Measurements from ENCODE around the gene FRMD3.

The FRMD3 gene

GRCh38 chr9:83526211-83526610, 12.0 kb downstream of the FRMD3 start:
- TF ChIP-seq YY1 (IDR thresholded peaks at IDR 0.05; ENCODE audit: low read depth) = no peak
- TF ChIP-seq MAX (IDR thresholded peaks at IDR 0.05) = no peak
- no peak for TF ChIP-seq TAF1 (IDR thresholded peaks at IDR 0.05; ENCODE audit: low read depth)
- TF ChIP-seq FOXM1 (IDR thresholded peaks at IDR 0.05; ENCODE audit: borderline replicate concordance, low read depth) = no peak
- no peak for TF ChIP-seq CREB1 (IDR thresholded peaks at IDR 0.05; ENCODE audit: low read depth)
- TF ChIP-seq TEAD4 (IDR thresholded peaks at IDR 0.05) = no peak
- TF ChIP-seq ZBTB7A (IDR thresholded peaks at IDR 0.05; ENCODE audit: low read depth) = no peak
- no peak for TF ChIP-seq USF1 (IDR thresholded peaks at IDR 0.05)
- TF ChIP-seq REST (IDR thresholded peaks at IDR 0.05; ENCODE audit: low read depth) = no peak
- no peak for TF ChIP-seq EGR1 (IDR thresholded peaks at IDR 0.05)
- no peak for TF ChIP-seq RAD21 (IDR thresholded peaks at IDR 0.05; ENCODE audit: low read depth)
- no peak for TF ChIP-seq TCF12 (IDR thresholded peaks at IDR 0.05; ENCODE audit: low read depth)
- no peak for TF ChIP-seq NFIC (IDR thresholded peaks at IDR 0.05)
- TF ChIP-seq EP300 (IDR thresholded peaks at IDR 0.05; ENCODE audit: borderline replicate concordance) = no peak
- no peak for TF ChIP-seq CEBPB (IDR thresholded peaks at IDR 0.05)

GRCh38 chr9:83523684-83524083, 14.5 kb downstream of the FRMD3 start:
- TF ChIP-seq CREB1 (IDR thresholded peaks at IDR 0.05; ENCODE audit: low read depth) = no peak

GRCh38 chr9:83521411-83521810, 16.8 kb downstream of the FRMD3 start:
- TF ChIP-seq NFIC (IDR thresholded peaks at IDR 0.05) = peak; percentile 84
- TF ChIP-seq CEBPB (IDR thresholded peaks at IDR 0.05) = peak; percentile 67
- TF ChIP-seq RAD21 (IDR thresholded peaks at IDR 0.05; ENCODE audit: low read depth) = no peak
- TF ChIP-seq TCF12 (IDR thresholded peaks at IDR 0.05; ENCODE audit: low read depth) = peak; percentile 84
- TF ChIP-seq TAF1 (IDR thresholded peaks at IDR 0.05; ENCODE audit: low read depth) = no peak
- TF ChIP-seq YY1 (IDR thresholded peaks at IDR 0.05; ENCODE audit: low read depth) = 0 out of 2 replicates have a peak, but pooled peaks have one; percentile 39
- TF ChIP-seq EP300 (IDR thresholded peaks at IDR 0.05; ENCODE audit: borderline replicate concordance) = peak; percentile 90
- no peak for TF ChIP-seq CREB1 (IDR thresholded peaks at IDR 0.05; ENCODE audit: low read depth)
- TF ChIP-seq ZBTB7A (IDR thresholded peaks at IDR 0.05; ENCODE audit: low read depth) = no peak
- TF ChIP-seq FOXM1 (IDR thresholded peaks at IDR 0.05; ENCODE audit: borderline replicate concordance, low read depth) = peak; percentile 90

- no peak for TF ChIP-seq CEBPB (IDR thresholded peaks at IDR 0.05)
- TF ChIP-seq TAF1 (IDR thresholded peaks at IDR 0.05; ENCODE audit: low read depth) = no peak
- no peak for TF ChIP-seq YY1 (IDR thresholded peaks at IDR 0.05; ENCODE audit: low read depth)
- no peak for TF ChIP-seq MAX (IDR thresholded peaks at IDR 0.05)
- no peak for TF ChIP-seq TEAD4 (IDR thresholded peaks at IDR 0.05)
These were observed 17.2 kb downstream of the FRMD3 start for GRCh38 chr9:83521011-83521410.

- TF ChIP-seq TCF12 (IDR thresholded peaks at IDR 0.05; ENCODE audit: low read depth) (no peak), EGR1 (IDR thresholded peaks at IDR 0.05) (no peak)
These were observed 17.9 kb downstream of the FRMD3 start for GRCh38 chr9:83520292-83520691.

GRCh38 chr9:83514767-83515166, 23.4 kb downstream of the FRMD3 start:
- TF ChIP-seq TCF12 (IDR thresholded peaks at IDR 0.05; ENCODE audit: low read depth) (no peak), ZBTB7A (IDR thresholded peaks at IDR 0.05; ENCODE audit: low read depth) (no peak), FOXM1 (IDR thresholded peaks at IDR 0.05; ENCODE audit: borderline replicate concordance, low read depth) (no peak), CREB1 (IDR thresholded peaks at IDR 0.05; ENCODE audit: low read depth) (no peak), USF1 (IDR thresholded peaks at IDR 0.05) (no peak), EP300 (IDR thresholded peaks at IDR 0.05; ENCODE audit: borderline replicate concordance) (no peak), NFIC (IDR thresholded peaks at IDR 0.05) (no peak), RAD21 (IDR thresholded peaks at IDR 0.05; ENCODE audit: low read depth) (no peak), YY1 (IDR thresholded peaks at IDR 0.05; ENCODE audit: low read depth) (no peak), REST (IDR thresholded peaks at IDR 0.05; ENCODE audit: low read depth) (no peak), CEBPB (IDR thresholded peaks at IDR 0.05) (no peak), TAF1 (IDR thresholded peaks at IDR 0.05; ENCODE audit: low read depth) (no peak), EGR1 (IDR thresholded peaks at IDR 0.05) (no peak), TEAD4 (IDR thresholded peaks at IDR 0.05) (no peak), MAX (IDR thresholded peaks at IDR 0.05) (no peak)
